H7 (cell line): ENCODE measurements around the gene CTIF. TPM values are rescaled to one million over a fixed set of nuclear protein-coding genes. Genes with fewer than 3 reads are reported as not detected.
A peak's percentile ranks its signal among the peaks of the same experiment; 100 is the strongest.
"Not testable (repeated sequence)": the region's sequence is repeated elsewhere in the genome, so short reads cannot be mapped to it uniquely, and the experiment has no call there.

Source experiments
- DNase-seq: peaks from one replicate; pipeline ENCODE4 v3.0.0; 2012
- H3K27me3 ChIP-seq: 2 replicates; pipeline ENCODE4 v1.6.0; 2011; ENCODE audit warnings: mild to moderate bottlenecking, low read length; ENCODE audit not compliant: control insufficient read depth, insufficient read depth
- H3K36me3 ChIP-seq: replicated peaks from 2 replicates; pipeline ENCODE4 v1.5.1; 2011; ENCODE audit warnings: low read length; ENCODE audit not compliant: control insufficient read depth, insufficient read depth
- H3K4me3 ChIP-seq: 2 replicates; pipeline ENCODE4 v1.5.1; 2011; ENCODE audit warnings: low read depth, mild to moderate bottlenecking, control low read depth, low read length, moderate library complexity; ENCODE audit not compliant: insufficient read depth
- total RNA-seq: library from RNA; depleted of rRNA; stranded (reverse); fragments of >200 nt; shearing (Covaris generic); gene quantifications from 2 replicates; pipeline ENCODE4 v1.2.3, GENCODE V29; 2014

CTIF gene
- total RNA-seq, 1 experiment from 2014 or later = 9.8 TPM

- DNase-seq, H3K4me3 ChIP-seq, H3K27me3 ChIP-seq, H3K36me3 ChIP-seq: not testable (repeated sequence)
Measured at GRCh38 chr18:48870926-48871325, 332.1 kb downstream of the CTIF start.

GRCh38 chr18:48871391-48872166, 332.7 kb downstream of the CTIF start:
- no peaks in the 10 kb centered on the region for H3K27me3 ChIP-seq
- no peaks in the 10 kb centered on the region for H3K36me3 ChIP-seq
- DNase-seq = no peak
- no peak overlapping the region for H3K4me3 ChIP-seq

- no peaks in the 10 kb centered on the region for H3K27me3 ChIP-seq
- no peaks in the 10 kb centered on the region for H3K36me3 ChIP-seq
- no peak for DNase-seq
- H3K4me3 ChIP-seq = no peak overlapping the region
Measured at GRCh38 chr18:48872234-48873145, 333.7 kb downstream of the CTIF start.

- DNase-seq = no peak
- Histone ChIP-seq H3K4me3 (no peak overlapping the region), H3K27me3 (no peaks in the 10 kb centered on the region), H3K36me3 (no peaks in the 10 kb centered on the region)
Measured at GRCh38 chr18:48874233-48874632, 335.4 kb downstream of the CTIF start.

GRCh38 chr18:48874701-48875162, 335.9 kb downstream of the CTIF start:
- no peaks in the 10 kb centered on the region for H3K27me3 ChIP-seq
- no peak for DNase-seq
- no peaks in the 10 kb centered on the region for H3K36me3 ChIP-seq
- no peak overlapping the region for H3K4me3 ChIP-seq

- H3K36me3 ChIP-seq = no peaks in the 10 kb centered on the region
- no peak for DNase-seq
- H3K27me3 ChIP-seq = no peaks in the 10 kb centered on the region
- no peak overlapping the region for H3K4me3 ChIP-seq
Measured at GRCh38 chr18:48875314-48875941, 336.6 kb downstream of the CTIF start.

DNA sequence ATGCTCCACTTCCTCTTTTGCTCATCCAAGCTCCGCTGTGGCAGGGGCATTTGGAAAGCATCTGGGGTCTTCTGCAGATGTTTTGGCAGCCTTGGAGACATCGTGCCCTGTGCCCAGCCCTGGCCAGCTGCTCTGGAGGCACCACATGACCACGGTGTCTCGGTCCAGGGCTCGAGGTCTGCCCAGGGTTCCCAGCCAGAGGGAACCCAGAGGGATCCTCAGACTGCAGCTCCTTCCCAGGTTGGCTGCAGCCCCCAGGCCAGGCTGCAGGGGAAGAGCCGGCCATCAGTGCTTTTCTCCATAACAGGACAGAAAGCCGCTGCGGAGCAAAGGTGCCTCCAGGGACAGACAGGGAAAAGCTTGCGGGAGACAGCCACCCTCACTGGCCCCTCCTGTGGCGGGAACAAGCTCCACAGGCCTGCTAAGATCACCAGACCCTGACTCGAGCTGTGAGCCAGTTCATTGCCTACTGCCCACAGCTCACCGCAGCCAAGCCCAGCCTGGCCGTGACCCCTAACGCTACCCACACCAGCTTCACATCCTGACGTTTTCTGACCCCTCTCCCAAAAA, 337.2 kb downstream of the CTIF start:
- peak; percentile 79 for DNase-seq
- Histone ChIP-seq H3K4me3 (no peak overlapping the region), H3K36me3 (no peaks in the 10 kb centered on the region), H3K27me3 (no peaks in the 10 kb centered on the region)

DNA sequence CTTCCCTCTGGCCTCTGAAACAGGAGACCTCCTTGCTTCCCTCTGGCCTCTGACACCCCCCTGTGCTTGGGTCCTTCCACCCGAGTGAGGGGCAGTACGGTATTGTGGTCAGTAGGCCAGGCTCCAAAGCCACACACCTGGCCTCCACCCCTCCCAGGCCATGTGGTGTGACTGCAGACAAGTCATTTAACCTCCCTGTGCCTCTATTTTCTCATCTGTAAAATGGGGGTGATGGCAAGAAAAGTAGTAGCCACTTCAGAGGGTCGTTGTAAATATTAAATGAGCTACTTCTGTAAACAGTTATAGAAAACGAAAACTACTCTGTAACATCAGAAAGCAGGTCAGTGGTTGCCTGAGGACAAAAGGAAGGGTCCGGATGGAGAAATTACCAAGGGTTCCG, 337.8 kb downstream of the CTIF start:
- Histone ChIP-seq H3K4me3 (no peak overlapping the region), H3K36me3 (no peaks in the 10 kb centered on the region), H3K27me3 (no peaks in the 10 kb centered on the region)
- no peak for DNase-seq

DNA sequence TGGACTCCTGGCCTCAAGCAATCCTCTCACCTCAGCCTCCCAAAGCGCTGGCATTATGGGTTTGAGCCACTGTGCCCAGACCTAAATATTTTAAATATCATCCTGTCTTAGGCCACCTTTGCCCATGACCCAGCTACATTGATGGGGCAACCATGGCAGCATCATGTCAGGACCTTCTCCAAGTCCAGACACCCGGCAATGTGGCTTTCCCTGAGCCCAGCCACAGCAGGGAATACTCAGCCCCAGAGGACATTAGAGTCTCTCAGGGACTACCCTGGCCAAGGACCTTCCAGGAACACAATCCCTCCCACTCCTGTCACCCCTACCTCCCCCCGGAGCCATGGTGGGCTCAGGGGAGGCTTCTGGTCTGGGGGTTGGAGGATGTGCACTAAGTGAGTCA, 339.1 kb downstream of the CTIF start:
- Histone ChIP-seq H3K4me3 (no peak overlapping the region), H3K36me3 (no peaks in the 10 kb centered on the region), H3K27me3 (no peaks in the 10 kb centered on the region)
- DNase-seq = no peak

GRCh38 chr18:48878471-48878870, 339.6 kb downstream of the CTIF start:
- DNase-seq = no peak
- Histone ChIP-seq H3K36me3 (no peaks in the 10 kb centered on the region), H3K27me3 (no peaks in the 10 kb centered on the region), H3K4me3 (no peak overlapping the region)

GRCh38 chr18:48879008-48879431, 340.2 kb downstream of the CTIF start:
- Histone ChIP-seq H3K27me3 (no peaks in the 10 kb centered on the region), H3K36me3 (no peaks in the 10 kb centered on the region), H3K4me3 (no peak overlapping the region)
- DNase-seq = peak; percentile 83

GRCh38 chr18:48880931-48881330, 342.1 kb downstream of the CTIF start:
- no peak for DNase-seq
- Histone ChIP-seq H3K27me3 (no peaks in the 10 kb centered on the region), H3K36me3 (no peaks in the 10 kb centered on the region), H3K4me3 (no peak overlapping the region)

- no peaks in the 10 kb centered on the region for H3K27me3 ChIP-seq
- no peak overlapping the region for H3K4me3 ChIP-seq
- no peak for DNase-seq
- H3K36me3 ChIP-seq = no peaks in the 10 kb centered on the region
Measured at GRCh38 chr18:48882379-48882778, 343.5 kb downstream of the CTIF start.

DNA sequence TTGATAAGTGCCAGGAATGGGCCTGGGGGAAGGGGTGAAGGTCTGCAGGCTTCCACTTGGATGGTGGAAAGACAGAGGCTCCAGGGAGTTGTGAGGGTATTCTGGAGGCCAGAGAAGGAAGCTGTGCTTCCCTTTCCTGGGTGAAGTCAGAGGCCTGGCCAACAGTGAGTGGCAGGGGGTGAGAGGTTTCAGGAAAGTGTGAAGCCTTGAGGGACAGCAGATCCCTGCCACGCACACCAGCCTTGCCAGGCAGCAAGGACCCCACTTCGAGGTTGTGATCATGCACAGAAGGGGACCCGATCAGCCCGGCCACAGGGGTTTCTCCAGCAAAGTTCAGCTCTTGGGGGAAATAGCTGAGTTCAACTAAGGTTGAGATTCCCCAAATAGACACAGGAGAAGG, 345.5 kb downstream of the CTIF start:
- H3K27me3 ChIP-seq = no peaks in the 10 kb centered on the region; the same call in 1 of the 2 replicates
- DNase-seq = no peak
- H3K36me3 ChIP-seq = no peaks in the 10 kb centered on the region
- H3K4me3 ChIP-seq = no peak overlapping the region
